IMR-90 (cell line): Measurements from ENCODE around the gene FAIM2. TPM values are rescaled to one million over a fixed set of nuclear protein-coding genes. Genes with fewer than 3 reads are reported as not detected.

ENCODE experiments used
- ATAC-seq: fragments of 200-7000 bp; cut with Tn5 transposase; 2 replicates; pipeline ENCODE4 v1.9.1; 2020; ENCODE audit warnings: low read depth, mild to moderate bottlenecking, moderate library complexity
- BruUV-seq: library from RNA; stranded (reverse); fragments of 400-500 nt; replicated peaks from 2 replicates; lab custom pipeline; 2021; lab: Mats Ljungman, UMichigan
- CTCF ChIA-PET: fragments of 300-600 bp; formaldehyde crosslinking; extraction: SDS; loops from one replicate; lab custom pipeline; 2021; ENCODE audit warnings: antibody characterized with exemption; lab: Yijun Ruan, JAX
- POLR2A ChIA-PET: fragments of 300-600 bp; sonication (Branson Sonifier 250); formaldehyde crosslinking; loops from one replicate; lab custom pipeline; 2022; ENCODE audit warnings: antibody characterized with exemption; ENCODE audit not compliant: unreplicated experiment; lab: Charles Lee
- DNase-seq: peaks from one replicate; pipeline ENCODE4 v3.0.0; 2013
- H2AFZ ChIP-seq: replicated peaks from 2 replicates; pipeline ENCODE3; 2013; ENCODE audit warnings: low read length, mild to moderate bottlenecking; ENCODE audit not compliant: poor library complexity
- H2AK5ac ChIP-seq: 2 replicates; pipeline ENCODE4 v1.6.1; 2013; ENCODE audit warnings: low read depth, low read length, inconsistent platforms
- H2AK9ac ChIP-seq: replicated peaks from 2 replicates; pipeline ENCODE3; 2013; ENCODE audit warnings: mild to moderate bottlenecking, low read depth, low read length, moderate library complexity; ENCODE audit not compliant: poor library complexity
- H2BK120ac ChIP-seq: 2 replicates; pipeline ENCODE4 v1.6.1; 2013; ENCODE audit warnings: low read depth, low read length, inconsistent platforms
- H2BK15ac ChIP-seq: 3 replicates; pipeline ENCODE4 v1.6.1; 2013; ENCODE audit warnings: low read depth, low read length, inconsistent platforms
- H2BK20ac ChIP-seq: 2 replicates; pipeline ENCODE4 v1.6.1; 2013; ENCODE audit warnings: low read depth, mild to moderate bottlenecking, inconsistent platforms, low read length, moderate library complexity
- H2BK5ac ChIP-seq: 2 replicates; pipeline ENCODE4 v1.6.1; 2013; ENCODE audit warnings: mild to moderate bottlenecking, low read depth, low read length, inconsistent platforms; ENCODE audit not compliant: poor library complexity, severe bottlenecking
- H3K14ac ChIP-seq: replicated peaks from 2 replicates; pipeline ENCODE4 v1.6.1; 2013; ENCODE audit warnings: low read depth, low read length, inconsistent platforms
- H3K18ac ChIP-seq: 2 replicates; pipeline ENCODE4 v1.6.1; 2013; ENCODE audit warnings: low read depth, low read length, control low read depth
- H3K23ac ChIP-seq: 2 replicates; pipeline ENCODE4 v1.6.1; 2013; ENCODE audit warnings: low read depth, low read length, inconsistent platforms
- H3K27ac ChIP-seq: 2 replicates; pipeline ENCODE4 v1.5.1; 2013; ENCODE audit warnings: mild to moderate bottlenecking, control low read depth, low read length; ENCODE audit not compliant: insufficient read depth
- H3K27me3 ChIP-seq: 2 replicates; pipeline ENCODE4 v1.6.1; 2013; ENCODE audit warnings: low read length; ENCODE audit not compliant: control insufficient read depth, insufficient read depth
- H3K36me3 ChIP-seq: 2 replicates; pipeline ENCODE4 v1.6.1; 2013; ENCODE audit warnings: low read length, mixed read lengths; ENCODE audit not compliant: control insufficient read depth, insufficient read depth
- H3K4ac ChIP-seq: 2 replicates; pipeline ENCODE4 v1.6.1; 2013; ENCODE audit warnings: low read depth, low read length, inconsistent platforms
- H3K4me1 ChIP-seq: 2 replicates; pipeline ENCODE4 v1.6.1; 2013; ENCODE audit warnings: low read length, mixed read lengths; ENCODE audit not compliant: control insufficient read depth, insufficient read depth
- H3K4me2 ChIP-seq: 2 replicates; pipeline ENCODE4 v1.6.1; 2013; ENCODE audit warnings: low read depth, mild to moderate bottlenecking, control low read depth, low read length, moderate library complexity
- H3K4me3 ChIP-seq: 2 replicates; pipeline ENCODE4 v1.5.1; 2013; ENCODE audit warnings: low read depth, mild to moderate bottlenecking, control low read depth, low read length, moderate library complexity; ENCODE audit not compliant: insufficient read depth
- H3K56ac ChIP-seq: 2 replicates; pipeline ENCODE4 v1.6.1; 2013; ENCODE audit warnings: low read length, inconsistent platforms; ENCODE audit not compliant: insufficient read depth; ENCODE audit errors: extremely low read depth
- H3K79me1 ChIP-seq, 2 experiments: 2 replicates each; pipeline ENCODE4 v1.6.1; 2013; ENCODE audit warnings: low read length in 2 of 2, inconsistent platforms in 1 of 2, low read depth in 1 of 2
- H3K9ac ChIP-seq: 2 replicates; pipeline ENCODE4 v1.6.1; 2013; ENCODE audit warnings: low read depth, low read length, control low read depth
- H3K9me1 ChIP-seq: 2 replicates; pipeline ENCODE4 v1.6.1; 2013; ENCODE audit warnings: low read length, inconsistent platforms; ENCODE audit not compliant: insufficient read depth
- H3K9me3 ChIP-seq: 2 replicates; pipeline ENCODE4 v1.6.1; 2013; ENCODE audit warnings: low read length; ENCODE audit not compliant: control insufficient read depth, insufficient read depth
- H4K20me1 ChIP-seq: 2 replicates; pipeline ENCODE4 v1.6.1; 2013; ENCODE audit warnings: low read length, inconsistent platforms; ENCODE audit not compliant: insufficient read depth
- H4K5ac ChIP-seq: 2 replicates; pipeline ENCODE4 v1.6.1; 2013; ENCODE audit warnings: mild to moderate bottlenecking, low read depth, low read length, control low read depth
- H4K8ac ChIP-seq, 2 experiments: 2 replicates each; pipeline ENCODE4 v1.6.1; 2013; ENCODE audit warnings: low read depth in 2 of 2, low read length in 2 of 2, control low read depth in 1 of 2, inconsistent platforms in 1 of 2
- H4K91ac ChIP-seq: 2 replicates; pipeline ENCODE4 v1.6.1; 2013; ENCODE audit warnings: low read depth, low read length, inconsistent platforms; ENCODE audit not compliant: insufficient read depth
- CHD1 ChIP-seq: IDR thresholded peaks from 2 replicates; pipeline ENCODE4 v1.6.1; 2012; ENCODE audit warnings: low read depth, low read length, improper control_type of control experiment
- ELK1 ChIP-seq: fragments of 150-350 bp; IDR thresholded peaks from 2 replicates; pipeline ENCODE4 v1.6.1; 2016; ENCODE audit warnings: low read depth, mild to moderate bottlenecking, low read length, moderate library complexity, borderline replicate concordance
- FOS ChIP-seq: fragments of 150-350 bp; IDR thresholded peaks from 2 replicates; pipeline ENCODE4 v1.6.1; 2016; ENCODE audit warnings: low read depth, low read length
- MAFK ChIP-seq: IDR thresholded peaks from 2 replicates; pipeline ENCODE4 v1.6.1; 2012; ENCODE audit warnings: low read depth, low read length, improper control_type of control experiment
- MXI1 ChIP-seq: IDR thresholded peaks from 2 replicates; pipeline ENCODE4 v1.6.1; 2012; ENCODE audit warnings: low read depth, mild to moderate bottlenecking, low read length, moderate library complexity, borderline replicate concordance
- NFE2L2 ChIP-seq: fragments of 150-350 bp; IDR thresholded peaks from 2 replicates; pipeline ENCODE4 v1.6.1; 2016; ENCODE audit warnings: low read depth, mild to moderate bottlenecking, low read length
- POLR2A ChIP-seq: IDR thresholded peaks from 2 replicates; pipeline ENCODE4 v1.6.1; 2012; ENCODE audit warnings: mild to moderate bottlenecking, low read depth, low read length
- USF2 ChIP-seq: fragments of 150-350 bp; IDR thresholded peaks from 2 replicates; pipeline ENCODE4 v1.6.1; 2017; ENCODE audit warnings: mild to moderate bottlenecking, antibody characterized with exemption, low read length, low read depth
- WGBS, 2 experiments: methylation state at CpG; one replicate each; pipeline versions ENCODE4 v1.1.5 to v1.1.7; 2013; ENCODE audit warnings: missing lambda C conversion rate in 2 of 2; ENCODE audit not compliant: insufficient read length in 1 of 2; ENCODE audit errors: extremely low coverage in 2 of 2; 5-methylcytosine and 5-hydroxymethylcytosine counted together
- dilution Hi-C: fragments of 300-500 bp; cut with HindIII; formaldehyde crosslinking; loops from one replicate; pipeline ENCODE4 v1.14.3; 2018; ENCODE audit warnings: low sequenced_read_pairs; ENCODE audit not compliant: unreplicated experiment
- in situ Hi-C: fragments of 300-500 bp; cut with MboI; formaldehyde crosslinking; loops from 3 replicates; pipeline ENCODE4 v1.14.3; 2019; ENCODE audit warnings: low sequenced_read_pairs, inconsistent platforms, mixed read lengths
- intact Hi-C: fragments of 100-400 bp; cut with micrococcal nuclease; formaldehyde crosslinking; loops from 2 replicates; pipeline ENCODE4 v1.10.0; 2022
- polyA plus RNA-seq, 3 experiments: library from polyadenylated mRNA; depleted of rRNA; stranded (reverse); fragments of >200 nt; gene quantifications; 2 replicates each; pipeline ENCODE4 v1.2.3, GENCODE V29; 2012; ENCODE audit warnings: low replicate concordance in 1 of 3
- total RNA-seq: library from RNA; depleted of rRNA; stranded (reverse); fragments of >200 nt; gene quantifications from 2 replicates; pipeline ENCODE4 v1.2.3, GENCODE V29; 2012

FAIM2 gene
- total and polyA plus RNA-seq, 2 of the 4 experiments (the other 2 are of a cell fraction) = 0.72 to 5.3 TPM

GRCh38 chr12:49895773-49896172 is 7.9 kb downstream of the FAIM2 start:
- BruUV-seq = no TSS peak
- H2BK15ac ChIP-seq = no peak overlapping the region
- no peak overlapping the region for H2AFZ ChIP-seq
- H3K23ac ChIP-seq = no peak overlapping the region
- in situ Hi-C loops (no loop called here), intact Hi-C loops (no loop called here), dilution Hi-C loops (no loop called here)
- H3K79me1 ChIP-seq = no peaks in the 10 kb centered on the region
- H3K36me3 ChIP-seq = no peaks in the 10 kb centered on the region
- DNase-seq = no peak
- POLR2A ChIA-PET = no interaction called here
- no peak overlapping the region for H3K4me3 ChIP-seq
- no peak overlapping the region for H4K5ac ChIP-seq
- H2AK9ac ChIP-seq = no peak overlapping the region
- no peak overlapping the region for H3K4me2 ChIP-seq
- H2BK5ac ChIP-seq = no peak overlapping the region
- no peak overlapping the region for H2BK20ac ChIP-seq
- no peak overlapping the region for H2AK5ac ChIP-seq
- H3K9ac ChIP-seq = no peak overlapping the region
- H4K91ac ChIP-seq = no peak overlapping the region
- no peak overlapping the region for H3K18ac ChIP-seq
- H3K56ac ChIP-seq = no peak overlapping the region
- no peaks in the 10 kb centered on the region; the same call in 1 of the 2 replicates for H4K20me1 ChIP-seq
- H3K4me1 ChIP-seq = no peaks in the 10 kb centered on the region; the same call in 1 of the 2 replicates
- no peaks in the 10 kb centered on the region for H3K9me3 ChIP-seq
- H3K27ac ChIP-seq = no peak overlapping the region
- H2BK120ac ChIP-seq = no peak overlapping the region
- no peak overlapping the region for H3K14ac ChIP-seq
- no peak overlapping the region for H4K8ac ChIP-seq
- CTCF ChIA-PET = no interaction called here
- H3K4ac ChIP-seq = no peak overlapping the region
- H3K27me3 ChIP-seq = peaks cover 55% of the 10 kb centered on the region
- no peaks in the 10 kb centered on the region for H3K9me1 ChIP-seq
- TF ChIP-seq USF2 (no peak), MXI1 (no peak), FOS (no peak), MAFK (no peak), CHD1 (no peak), NFE2L2 (no peak), POLR2A (no peak), ELK1 (no peak)
- WGBS, 2 experiments = 80% methylated on average over 7 of the region's 9 CpGs; no CpG with 5 or more reads in 1 of the 2 experiments
- no peak for ATAC-seq
